ENCODE measurements around the gene BCAS3. TPM values are rescaled to one million over a fixed set of nuclear protein-coding genes. Genes with fewer than 3 reads are reported as not detected.

The BCAS3 gene
- total RNA-seq, 1 donor, result 23.7 TPM

GRCh38 chr17:60748204-60748603 is 70.6 kb downstream of the BCAS3 start:
- TF ChIP-seq CTCF (IDR thresholded peaks at IDR 0.05; ENCODE audit: insufficient read depth, low read depth, low read length), result no peak
- no peak for DNase-seq (ENCODE audit: low read depth)
- H3K4me3 ChIP-seq (ENCODE audit: low read depth, low read length), result no peak overlapping the region

GRCh38 chr17:60749050-60749449 is 71.4 kb downstream of the BCAS3 start:
- no peak for TF ChIP-seq CTCF (IDR thresholded peaks at IDR 0.05; ENCODE audit: insufficient read depth, low read depth, low read length)

GRCh38 chr17:60749708-60750107 is 72.1 kb downstream of the BCAS3 start:
- no peak for DNase-seq (ENCODE audit: low read depth)
- H3K4me3 ChIP-seq (ENCODE audit: low read depth, low read length), result no peak overlapping the region
- TF ChIP-seq CTCF (IDR thresholded peaks at IDR 0.05; ENCODE audit: insufficient read depth, low read depth, low read length), result no peak

More at GRCh38 chr17:60749050-60749449, 71.4 kb downstream of the BCAS3 start:
- no peak overlapping the region for H3K4me3 ChIP-seq (ENCODE audit: low read depth, low read length)
- no peak for DNase-seq (ENCODE audit: low read depth)

- no peak for TF ChIP-seq CTCF (IDR thresholded peaks at IDR 0.05; ENCODE audit: insufficient read depth, low read depth, low read length)
- H3K4me3 ChIP-seq (ENCODE audit: low read depth, low read length), result no peak overlapping the region
- DNase-seq (ENCODE audit: low read depth), result no peak
Observed at GRCh38 chr17:60750640-60751039, 73.0 kb downstream of the BCAS3 start.

GRCh38 chr17:60751884-60752283 is 74.2 kb downstream of the BCAS3 start:
- no peak for DNase-seq (ENCODE audit: low read depth)
- TF ChIP-seq CTCF (IDR thresholded peaks at IDR 0.05; ENCODE audit: insufficient read depth, low read depth, low read length), result no peak
- no peak overlapping the region for H3K4me3 ChIP-seq (ENCODE audit: low read depth, low read length)

- no peak for TF ChIP-seq CTCF (IDR thresholded peaks at IDR 0.05; ENCODE audit: insufficient read depth, low read depth, low read length)
- H3K4me3 ChIP-seq (ENCODE audit: low read depth, low read length), result no peak overlapping the region
- no peak for DNase-seq (ENCODE audit: low read depth)
Observed at GRCh38 chr17:60752873-60753577, 75.4 kb downstream of the BCAS3 start.
